HEK293T (cell line): ENCODE measurements around the gene ADAM10.

ENCODE experiments used
- CTCF ChIA-PET: fragments of 350-600 bp; formaldehyde crosslinking; extraction: SDS; loops from one replicate; lab custom pipeline; 2021; ENCODE audit warnings: antibody characterized with exemption, inconsistent platforms; lab: Yijun Ruan, JAX
- POLR2A ChIA-PET: fragments of 350-600 bp; formaldehyde crosslinking; extraction: SDS; loops from one replicate; lab custom pipeline; 2020; ENCODE audit warnings: antibody characterized with exemption, inconsistent platforms; lab: Yijun Ruan, JAX
- DNase-seq: peaks from one replicate; pipeline ENCODE4 v3.0.0; 2012; ENCODE audit warnings: mixed read lengths; ENCODE audit errors: extremely low spot score
- ARNT ChIP-seq: fragments of 450-650 bp; IDR thresholded peaks from 2 replicates; pipeline ENCODE4 v1.6.1; 2017; ENCODE audit warnings: mild to moderate bottlenecking
- BHLHE40 ChIP-seq: fragments of 450-650 bp; IDR thresholded peaks from 2 replicates; pipeline ENCODE4 v1.6.1; 2016; ENCODE audit warnings: mild to moderate bottlenecking, moderate library complexity, borderline replicate concordance
- CTBP1 ChIP-seq: fragments of 450-650 bp; IDR thresholded peaks from 2 replicates; pipeline ENCODE4 v1.6.1; 2016; ENCODE audit warnings: borderline replicate concordance
- ELF4 ChIP-seq: fragments of 450-650 bp; IDR thresholded peaks from 2 replicates; pipeline ENCODE4 v1.6.1; 2017; ENCODE audit warnings: antibody characterized with exemption
- FOXA1 ChIP-seq: fragments of 450-650 bp; IDR thresholded peaks from 2 replicates; pipeline ENCODE4 v1.6.1; 2016; ENCODE audit warnings: mild to moderate bottlenecking
- FOXK2 ChIP-seq: fragments of 450-650 bp; IDR thresholded peaks from 2 replicates; pipeline ENCODE4 v1.6.1; 2016; ENCODE audit warnings: mild to moderate bottlenecking
- FOXM1 ChIP-seq: fragments of 450-650 bp; IDR thresholded peaks from 2 replicates; pipeline ENCODE4 v1.6.1; 2017; ENCODE audit warnings: mild to moderate bottlenecking, borderline replicate concordance
- HDGF ChIP-seq: fragments of 450-650 bp; IDR thresholded peaks from 2 replicates; pipeline ENCODE4 v1.6.1; 2017; ENCODE audit warnings: antibody characterized with exemption, borderline replicate concordance
- L3MBTL2 ChIP-seq: fragments of 450-650 bp; conservative IDR thresholded peaks from 2 replicates; pipeline ENCODE4 v1.6.1; 2016; ENCODE audit warnings: mild to moderate bottlenecking
- LEF1 ChIP-seq: fragments of 450-650 bp; IDR thresholded peaks from 2 replicates; pipeline ENCODE4 v1.6.1; 2017; ENCODE audit warnings: mild to moderate bottlenecking, borderline replicate concordance
- NFRKB ChIP-seq: fragments of 450-650 bp; IDR thresholded peaks from 2 replicates; pipeline ENCODE4 v1.6.1; 2016; ENCODE audit warnings: mild to moderate bottlenecking, moderate library complexity
- SP1 ChIP-seq: fragments of 450-650 bp; IDR thresholded peaks from 2 replicates; pipeline ENCODE4 v1.6.1; 2017
- SUZ12 ChIP-seq: fragments of 450-650 bp; IDR thresholded peaks from 2 replicates; pipeline ENCODE4 v1.6.1; 2016; ENCODE audit warnings: mild to moderate bottlenecking
- TARDBP ChIP-seq: fragments of 450-650 bp; IDR thresholded peaks from 2 replicates; pipeline ENCODE4 v1.6.1; 2016
- ZNF384 ChIP-seq: fragments of 450-650 bp; IDR thresholded peaks from 2 replicates; pipeline ENCODE4 v1.6.1; 2016
- TF ChIP-seq, protein P1 (sequence below): fragments of 450-650 bp; IDR thresholded peaks from 2 replicates; pipeline ENCODE4 v1.6.1; 2016

The ADAM10 gene

DNA sequence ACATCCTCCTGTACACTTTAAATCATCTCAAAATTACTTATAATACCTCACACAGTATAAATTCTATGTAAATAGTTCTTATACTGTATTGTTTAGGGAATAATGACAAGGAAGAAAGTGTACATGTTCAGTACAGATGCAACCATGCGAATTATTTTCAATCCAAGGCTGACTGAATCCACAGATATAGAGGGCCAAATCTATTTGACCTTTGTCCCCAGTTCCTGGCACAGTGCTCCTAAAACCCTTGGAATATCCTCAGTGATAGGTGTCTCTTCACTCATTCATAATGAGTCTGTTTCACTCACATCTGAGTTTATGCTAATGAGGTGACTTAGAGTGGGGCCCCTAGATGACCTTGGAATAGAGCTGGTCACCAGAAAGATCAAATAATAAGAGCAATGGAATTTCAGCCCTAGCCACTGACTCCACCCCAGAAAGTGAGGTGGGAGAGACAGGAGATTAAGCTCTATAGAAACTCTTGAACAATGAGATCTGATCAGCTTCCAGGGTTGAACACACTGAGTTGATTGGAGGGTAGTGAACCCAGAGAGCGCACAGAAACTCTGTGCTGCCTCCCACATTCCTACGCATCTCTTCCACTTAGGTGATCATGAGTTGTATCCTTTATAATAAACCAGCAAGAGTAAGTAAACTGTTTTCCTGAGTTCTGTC, 65.3 kb downstream of the ADAM10 start:
- no peak for DNase-seq
- TF ChIP-seq SP1 (no peak), LEF1 (no peak), TARDBP (no peak), ZNF384 (no peak), FOXK2 (no peak), FOXA1 (no peak), L3MBTL2 (no peak), SUZ12 (no peak), ARNT (no peak), ELF4 (no peak), NFRKB (no peak), BHLHE40 (no peak), CTBP1 (no peak), HDGF (no peak), FOXM1 (no peak)
- TF ChIP-seq, protein P1, sequence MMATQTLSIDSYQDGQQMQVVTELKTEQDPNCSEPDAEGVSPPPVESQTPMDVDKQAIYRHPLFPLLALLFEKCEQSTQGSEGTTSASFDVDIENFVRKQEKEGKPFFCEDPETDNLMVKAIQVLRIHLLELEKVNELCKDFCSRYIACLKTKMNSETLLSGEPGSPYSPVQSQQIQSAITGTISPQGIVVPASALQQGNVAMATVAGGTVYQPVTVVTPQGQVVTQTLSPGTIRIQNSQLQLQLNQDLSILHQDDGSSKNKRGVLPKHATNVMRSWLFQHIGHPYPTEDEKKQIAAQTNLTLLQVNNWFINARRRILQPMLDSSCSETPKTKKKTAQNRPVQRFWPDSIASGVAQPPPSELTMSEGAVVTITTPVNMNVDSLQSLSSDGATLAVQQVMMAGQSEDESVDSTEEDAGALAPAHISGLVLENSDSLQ, result no peak
- ChIA-PET CTCF (interaction anchor here (0.6 kb wide), 1 partner anchor 170 kb away, joined by 8 read pairs; no protein-coding TSS in a partner anchor), POLR2A (interaction anchor here (0.6 to 1.1 kb wide), 2 partner anchors 12 to 87 kb away, joined by 3 to 5 read pairs; partner anchors contain the start of gene MINDY2)

DNA sequence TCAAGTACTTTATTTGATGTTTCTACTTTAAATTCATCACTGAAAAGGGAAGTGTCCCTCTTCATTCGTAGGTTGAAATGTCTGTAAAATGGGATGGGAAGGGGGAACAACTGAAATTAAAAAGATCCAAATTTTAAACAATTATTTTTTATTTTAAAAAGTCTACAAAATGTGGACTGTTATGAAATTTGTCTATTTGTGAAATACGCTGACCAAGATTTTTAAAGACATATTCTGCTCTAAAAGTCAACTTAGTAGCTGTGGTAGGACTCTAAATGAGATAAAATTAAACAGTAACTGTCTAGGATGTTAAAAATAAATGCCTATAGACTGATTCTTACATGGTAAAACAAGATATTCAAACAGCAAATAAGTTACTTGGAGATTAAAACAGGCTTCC, 67.3 kb downstream of the ADAM10 start:
- no peak for TF ChIP-seq HDGF
- TF ChIP-seq FOXA1, result no peak
- TF ChIP-seq TARDBP, result no peak
- no peak for TF ChIP-seq SUZ12
- TF ChIP-seq FOXK2, result no peak
- no peak for TF ChIP-seq NFRKB
- TF ChIP-seq ZNF384, result no peak
- no peak for TF ChIP-seq L3MBTL2
- TF ChIP-seq CTBP1, result no peak
- TF ChIP-seq FOXM1, result no peak
- no peak for TF ChIP-seq BHLHE40
- no peak for TF ChIP-seq LEF1
- TF ChIP-seq SP1, result no peak
- TF ChIP-seq ELF4, result no peak
- TF ChIP-seq, protein P1, result no peak
- no peak for TF ChIP-seq ARNT
- ChIA-PET CTCF (no interaction called here), POLR2A (no interaction called here)
- no peak for DNase-seq

DNA sequence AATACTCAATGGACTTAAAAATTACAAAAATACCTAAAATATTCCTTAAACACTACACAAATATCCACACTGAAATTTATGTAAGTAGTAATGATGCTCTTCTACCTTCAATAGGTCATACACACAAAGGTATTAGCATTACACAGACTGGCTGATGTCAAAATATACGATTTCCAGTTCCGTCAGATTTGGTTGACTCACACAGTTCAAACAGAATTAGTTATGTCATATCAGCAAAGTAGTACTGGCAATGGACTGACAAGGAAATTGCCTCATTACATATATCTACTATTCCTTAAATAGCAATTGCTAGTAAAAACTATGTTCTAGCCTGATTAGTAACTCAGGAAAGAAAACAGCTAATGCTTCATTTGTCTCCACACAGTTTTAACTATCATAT, 70.8 kb downstream of the ADAM10 start:
- POLR2A ChIA-PET, result no interaction called here
- TF ChIP-seq ARNT, result no peak
- no peak for TF ChIP-seq CTBP1
- no peak for TF ChIP-seq FOXK2
- TF ChIP-seq SP1, result no peak
- TF ChIP-seq FOXM1, result no peak
- TF ChIP-seq ZNF384, result no peak
- TF ChIP-seq ELF4, result no peak
- TF ChIP-seq, protein P1, result no peak
- no peak for TF ChIP-seq LEF1
- TF ChIP-seq BHLHE40, result no peak
- TF ChIP-seq FOXA1, result no peak
- TF ChIP-seq SUZ12, result no peak
- no peak for TF ChIP-seq L3MBTL2
- no peak for TF ChIP-seq HDGF
- no peak for TF ChIP-seq NFRKB
- no peak for TF ChIP-seq TARDBP
- DNase-seq, result no peak
- CTCF ChIA-PET, result no interaction called here

DNA sequence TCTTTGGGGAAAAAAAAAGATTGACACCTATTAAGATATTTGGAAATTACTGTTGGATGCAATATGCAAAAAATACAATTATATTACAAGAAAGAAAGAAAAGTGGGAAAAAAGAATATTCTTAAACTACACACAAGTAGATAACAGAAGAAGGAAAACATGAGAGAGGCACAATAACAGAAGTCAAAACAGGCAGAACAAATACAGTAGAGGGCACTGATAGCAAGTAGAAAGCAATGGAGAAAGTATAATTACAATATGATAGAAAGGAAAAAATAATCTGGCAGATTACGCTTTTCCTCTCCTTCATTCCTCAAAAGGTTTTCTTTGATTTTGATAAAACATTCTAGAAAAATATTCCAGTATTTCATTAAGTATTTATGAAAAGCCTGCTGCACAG, 72.1 kb downstream of the ADAM10 start:
- ChIA-PET CTCF (no interaction called here), POLR2A (no interaction called here)
- DNase-seq, result no peak
- TF ChIP-seq L3MBTL2, result no peak
- TF ChIP-seq CTBP1, result no peak
- no peak for TF ChIP-seq FOXM1
- TF ChIP-seq, protein P1, result no peak
- TF ChIP-seq BHLHE40, result no peak
- no peak for TF ChIP-seq ELF4
- TF ChIP-seq LEF1, result no peak
- no peak for TF ChIP-seq SUZ12
- TF ChIP-seq TARDBP, result no peak
- TF ChIP-seq ZNF384, result no peak
- no peak for TF ChIP-seq HDGF
- no peak for TF ChIP-seq FOXA1
- TF ChIP-seq SP1, result no peak
- TF ChIP-seq FOXK2, result no peak
- TF ChIP-seq ARNT, result no peak
- TF ChIP-seq NFRKB, result no peak

DNA sequence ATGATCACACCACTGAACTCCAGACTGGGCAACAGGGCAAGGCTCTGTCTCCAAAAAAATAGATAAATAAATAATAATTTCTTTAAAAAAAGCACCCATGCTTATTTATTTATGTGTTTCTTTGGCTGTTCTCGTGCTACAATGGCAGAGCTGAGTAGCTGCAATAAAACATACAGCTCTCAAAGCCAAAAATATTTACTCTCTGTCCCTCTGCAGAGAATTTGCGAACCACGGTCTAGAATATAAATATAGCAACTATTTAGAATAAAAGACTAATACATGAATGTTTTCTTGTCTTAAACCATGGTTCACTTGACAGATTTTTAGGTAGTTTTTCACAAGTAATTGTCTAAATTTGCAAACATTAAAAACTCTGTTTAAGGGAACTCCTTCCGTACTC, 72.7 kb downstream of the ADAM10 start:
- TF ChIP-seq ELF4 (no peak), BHLHE40 (no peak), ARNT (no peak), ZNF384 (no peak), CTBP1 (no peak), FOXK2 (no peak)
- CTCF ChIA-PET, result no interaction called here
- no peak for DNase-seq
- POLR2A ChIA-PET, result no interaction called here
